PC-3 (cell line): ENCODE results near the gene PCAT7. TPM values are rescaled to one million over a fixed set of nuclear protein-coding genes. Genes with fewer than 3 reads are reported as not detected.

Experiments
- ATAC-seq: fragments of 200-7000 bp; cut with Tn5 transposase; 2 replicates; pipeline ENCODE4 v1.9.1; 2020; ENCODE audit warnings: mild to moderate bottlenecking, moderate library complexity
- BruUV-seq: library from RNA; stranded (reverse); fragments of 400-500 nt; replicated peaks from 2 replicates; lab custom pipeline; 2021; lab: Mats Ljungman, UMichigan
- CTCF ChIA-PET: fragments of 300-600 bp; sonication (Branson Sonifier 250); formaldehyde crosslinking; loops from one replicate; lab custom pipeline; 2022; ENCODE audit warnings: antibody characterized with exemption; lab: Charles Lee
- POLR2A ChIA-PET: fragments of 300-600 bp; sonication (Branson Sonifier 250); formaldehyde crosslinking; loops from one replicate; lab custom pipeline; 2022; ENCODE audit warnings: antibody characterized with exemption; ENCODE audit not compliant: unreplicated experiment; lab: Charles Lee
- DNase-seq: peaks from one replicate; pipeline ENCODE4 v3.0.0-alpha.2; 2015
- H2AFZ ChIP-seq: fragments of 300-600 bp; sonication (generic); 2 replicates; pipeline ENCODE4 v1.6.0; 2016; ENCODE audit warnings: antibody characterized with exemption, low read length
- H3F3A ChIP-seq: fragments of 300-600 bp; sonication (generic); one replicate; pipeline ENCODE4 v1.6.0; 2017; ENCODE audit warnings: antibody characterized with exemption, low read length, control low read depth, mild to moderate bottlenecking; ENCODE audit not compliant: unreplicated experiment
- H3K27ac ChIP-seq: fragments of 300-600 bp; sonication (generic); 2 replicates; pipeline ENCODE4 v1.5.1; 2016; ENCODE audit warnings: mild to moderate bottlenecking, low read length
- H3K27me3 ChIP-seq: fragments of 300-600 bp; sonication (generic); 2 replicates; pipeline ENCODE4 v1.6.1; 2016; ENCODE audit warnings: low read length, mixed read lengths
- H3K36me3 ChIP-seq: fragments of 300-600 bp; sonication (generic); 2 replicates; pipeline ENCODE4 v1.6.1; 2016; ENCODE audit warnings: low read depth, mixed run types, low read length, mixed read lengths
- H3K4me1 ChIP-seq: fragments of 300-600 bp; sonication (generic); 2 replicates; pipeline ENCODE4 v1.5.1; 2016; ENCODE audit warnings: low read length; ENCODE audit not compliant: insufficient read depth
- H3K4me2 ChIP-seq: fragments of 300-600 bp; sonication (generic); 2 replicates; pipeline ENCODE4 v1.6.0; 2016; ENCODE audit warnings: low read length
- H3K4me3 ChIP-seq: fragments of 300-600 bp; sonication (generic); 2 replicates; pipeline ENCODE4 v1.5.1; 2016; ENCODE audit warnings: mild to moderate bottlenecking, low read length, mixed read lengths
- H3K79me2 ChIP-seq: fragments of 300-600 bp; sonication (generic); 2 replicates; pipeline ENCODE4 v1.6.1; 2017; ENCODE audit warnings: low read length, mixed read lengths
- H3K9ac ChIP-seq: fragments of 300-600 bp; sonication (generic); 2 replicates; pipeline ENCODE4 v1.6.0; 2016; ENCODE audit warnings: mild to moderate bottlenecking, low read length
- H3K9me2 ChIP-seq: fragments of 300-600 bp; sonication (generic); replicated peaks from 2 replicates; pipeline ENCODE4 v1.6.1; 2016; ENCODE audit warnings: mixed run types, low read length, mixed read lengths
- H3K9me3 ChIP-seq: fragments of 300-600 bp; sonication (generic); 2 replicates; pipeline ENCODE4 v1.6.1; 2016; ENCODE audit warnings: low read length, mixed read lengths
- H4K20me1 ChIP-seq: fragments of 300-600 bp; sonication (generic); 2 replicates; pipeline ENCODE4 v1.6.1; 2016; ENCODE audit warnings: low read length, mixed read lengths
- CTCF ChIP-seq: fragments of 300-600 bp; sonication (generic); conservative IDR thresholded peaks from 2 replicates; pipeline ENCODE4 v1.5.1; 2017; ENCODE audit warnings: antibody characterized with exemption, low read depth, mild to moderate bottlenecking, low read length
- EZH2 ChIP-seq: fragments of 300-600 bp; sonication (generic); IDR thresholded peaks from one replicate; pipeline ENCODE4 v1.6.1; 2017; ENCODE audit warnings: antibody characterized with exemption, mild to moderate bottlenecking, low read length; ENCODE audit not compliant: unreplicated experiment
- EZH2phosphoT487 ChIP-seq: fragments of 300-600 bp; sonication (generic); IDR thresholded peaks from 2 replicates; pipeline ENCODE4 v1.6.1; 2018; ENCODE audit warnings: mild to moderate bottlenecking, antibody characterized with exemption, low read length, borderline replicate concordance
- intact Hi-C: fragments of 100-400 bp; cut with micrococcal nuclease; formaldehyde crosslinking; loops from 2 replicates; pipeline ENCODE4 v1.9.0; 2023
- total RNA-seq: library from RNA; depleted of rRNA; stranded (reverse); fragments of >200 nt; gene quantifications from 2 replicates; pipeline ENCODE4 v1.2.3, GENCODE V29; 2014

PCAT7 gene
- total RNA-seq, 1 experiment from 2014 or later: 1.9 TPM

DNA sequence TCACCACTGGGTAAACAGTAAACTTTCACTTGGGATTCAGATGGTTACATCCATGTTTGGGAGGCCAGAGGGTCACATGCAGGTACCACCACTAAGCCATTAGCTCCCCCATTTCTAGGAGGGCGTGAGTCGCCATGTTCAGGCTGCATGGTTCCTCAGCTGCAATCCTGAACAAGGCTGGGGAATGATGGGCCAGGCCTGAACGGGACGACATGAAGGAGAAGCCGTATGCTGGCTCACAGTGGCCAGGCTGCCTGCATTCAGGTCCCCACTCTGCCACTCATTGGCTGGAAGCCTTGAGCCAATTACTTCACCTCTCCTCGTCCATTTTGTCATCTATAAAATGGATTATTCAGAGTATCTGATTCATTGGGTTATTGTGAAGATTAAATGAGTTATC, 47.8 kb downstream of the PCAT7 start:
- Histone ChIP-seq H3K27me3 (no peaks in the 10 kb centered on the region), H3K4me2 (no peak overlapping the region), H3K4me1 (no peaks in the 10 kb centered on the region), H3K4me3 (no peak overlapping the region), H3K27ac (no peak overlapping the region), H3K9me3 (no peaks in the 10 kb centered on the region), H3K79me2 (no peaks in the 10 kb centered on the region), H2AFZ (no peak overlapping the region), H3K36me3 (no peaks in the 10 kb centered on the region; the same call in 1 of the 2 replicates), H3K9ac (no peak overlapping the region), H4K20me1 (no peaks in the 10 kb centered on the region), H3K9me2 (no peaks in the 10 kb centered on the region), H3F3A (no peaks in the 10 kb centered on the region)
- ChIA-PET CTCF (interaction anchor here (0.7 kb wide), 1 partner anchor 603 kb away, joined by 23 read pairs; no protein-coding TSS in a partner anchor), POLR2A (no interaction called here)
- intact Hi-C loops: loop anchor here (2.0 kb wide), 1 partner anchor 48 kb away; the partner anchor contains the start of gene PCAT7
- ATAC-seq (no peak), DNase-seq (no peak)
- BruUV-seq: no TSS peak
- TF ChIP-seq EZH2phosphoT487 (no peak), CTCF (no peak), EZH2 (no peak)

DNA sequence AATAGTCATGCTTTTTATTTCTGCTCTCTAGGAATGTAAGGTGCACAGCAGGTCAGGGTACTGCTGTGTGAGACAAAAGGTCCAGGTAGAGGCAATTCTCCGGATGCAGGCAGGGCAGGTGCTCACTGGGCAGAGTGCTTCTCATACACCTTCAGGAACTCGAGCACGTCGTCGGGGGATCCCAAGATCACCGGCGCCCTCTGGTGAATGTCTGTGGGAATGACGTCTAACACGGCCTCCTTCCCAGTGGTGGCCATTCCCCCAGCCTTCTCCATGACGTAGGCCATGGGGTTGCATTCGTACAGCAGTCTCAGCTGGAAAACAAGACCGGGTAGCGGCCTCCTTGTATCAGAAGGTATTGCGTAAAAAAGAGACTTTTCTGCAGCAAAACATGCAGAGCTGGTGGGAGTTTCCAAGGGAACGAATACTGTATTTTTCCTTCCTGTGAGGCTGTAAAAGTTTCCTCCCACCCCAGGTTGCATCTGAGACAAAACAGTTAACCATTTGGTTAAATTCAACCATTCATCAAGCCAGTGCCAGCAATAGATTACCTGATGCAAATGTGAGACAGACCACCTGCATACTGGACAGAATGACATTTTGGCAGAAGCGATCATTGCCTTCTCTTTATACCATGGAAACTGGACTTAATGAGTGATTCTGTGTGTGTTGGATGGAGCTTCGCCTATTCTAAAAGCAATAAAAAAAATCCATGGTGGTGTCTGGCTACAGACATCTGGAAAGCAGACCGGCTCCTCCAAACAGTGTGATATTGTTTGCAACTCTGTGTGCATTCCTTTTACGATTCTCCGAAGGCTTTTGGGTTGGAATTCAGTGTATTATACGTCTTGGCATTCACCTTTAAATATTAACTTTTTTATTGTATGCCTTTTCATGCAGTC, 48.6 kb downstream of the PCAT7 start:
- ChIA-PET CTCF (no interaction called here), POLR2A (no interaction called here)
- Histone ChIP-seq H3K79me2 (no peaks in the 10 kb centered on the region), H3K9ac (no peak overlapping the region), H3K36me3 (no peaks in the 10 kb centered on the region; the same call in 1 of the 2 replicates), H3K9me2 (no peaks in the 10 kb centered on the region), H3K4me1 (no peaks in the 10 kb centered on the region), H3K9me3 (no peaks in the 10 kb centered on the region), H4K20me1 (no peaks in the 10 kb centered on the region), H3K4me2 (no peak overlapping the region), H3K27me3 (no peaks in the 10 kb centered on the region), H3K27ac (no peak overlapping the region), H2AFZ (no peak overlapping the region), H3K4me3 (no peak overlapping the region), H3F3A (no peaks in the 10 kb centered on the region)
- ATAC-seq (peak; percentile 45; the same call in 1 of the 2 replicates), DNase-seq (peak; percentile 10)
- intact Hi-C loops: loop anchor here (2.0 kb wide), 1 partner anchor 49 kb away; the partner anchor contains the start of gene PCAT7
- no TSS peak for BruUV-seq
- TF ChIP-seq EZH2 (no peak), CTCF (peak; percentile 56)
